IMR-90 (cell line): Measurements from ENCODE around the gene NTRK2. TPM values are rescaled to one million over a fixed set of nuclear protein-coding genes. Genes with fewer than 3 reads are reported as not detected.

Source experiments
- ATAC-seq: fragments of 200-7000 bp; cut with Tn5 transposase; 2 replicates; pipeline ENCODE4 v1.9.1; 2020; ENCODE audit warnings: low read depth, mild to moderate bottlenecking, moderate library complexity
- BruUV-seq: library from RNA; stranded (reverse); fragments of 400-500 nt; replicated peaks from 2 replicates; lab custom pipeline; 2021; lab: Mats Ljungman, UMichigan
- CTCF ChIA-PET: fragments of 300-600 bp; formaldehyde crosslinking; extraction: SDS; loops from one replicate; lab custom pipeline; 2021; ENCODE audit warnings: antibody characterized with exemption; lab: Yijun Ruan, JAX
- POLR2A ChIA-PET: fragments of 300-600 bp; sonication (Branson Sonifier 250); formaldehyde crosslinking; loops from one replicate; lab custom pipeline; 2022; ENCODE audit warnings: antibody characterized with exemption; ENCODE audit not compliant: unreplicated experiment; lab: Charles Lee
- DNase-seq: peaks from one replicate; pipeline ENCODE4 v3.0.0; 2013
- H2AFZ ChIP-seq: replicated peaks from 2 replicates; pipeline ENCODE3; 2013; ENCODE audit warnings: low read length, mild to moderate bottlenecking; ENCODE audit not compliant: poor library complexity
- H2AK5ac ChIP-seq: 2 replicates; pipeline ENCODE4 v1.6.1; 2013; ENCODE audit warnings: low read depth, low read length, inconsistent platforms
- H2AK9ac ChIP-seq: replicated peaks from 2 replicates; pipeline ENCODE3; 2013; ENCODE audit warnings: mild to moderate bottlenecking, low read depth, low read length, moderate library complexity; ENCODE audit not compliant: poor library complexity
- H2BK120ac ChIP-seq: 2 replicates; pipeline ENCODE4 v1.6.1; 2013; ENCODE audit warnings: low read depth, low read length, inconsistent platforms
- H2BK15ac ChIP-seq: 3 replicates; pipeline ENCODE4 v1.6.1; 2013; ENCODE audit warnings: low read depth, low read length, inconsistent platforms
- H2BK20ac ChIP-seq: 2 replicates; pipeline ENCODE4 v1.6.1; 2013; ENCODE audit warnings: low read depth, mild to moderate bottlenecking, inconsistent platforms, low read length, moderate library complexity
- H2BK5ac ChIP-seq: 2 replicates; pipeline ENCODE4 v1.6.1; 2013; ENCODE audit warnings: mild to moderate bottlenecking, low read depth, low read length, inconsistent platforms; ENCODE audit not compliant: poor library complexity, severe bottlenecking
- H3K14ac ChIP-seq: replicated peaks from 2 replicates; pipeline ENCODE4 v1.6.1; 2013; ENCODE audit warnings: low read depth, low read length, inconsistent platforms
- H3K18ac ChIP-seq: 2 replicates; pipeline ENCODE4 v1.6.1; 2013; ENCODE audit warnings: low read depth, low read length, control low read depth
- H3K23ac ChIP-seq: 2 replicates; pipeline ENCODE4 v1.6.1; 2013; ENCODE audit warnings: low read depth, low read length, inconsistent platforms
- H3K27ac ChIP-seq: 2 replicates; pipeline ENCODE4 v1.5.1; 2013; ENCODE audit warnings: mild to moderate bottlenecking, control low read depth, low read length; ENCODE audit not compliant: insufficient read depth
- H3K27me3 ChIP-seq: 2 replicates; pipeline ENCODE4 v1.6.1; 2013; ENCODE audit warnings: low read length; ENCODE audit not compliant: control insufficient read depth, insufficient read depth
- H3K36me3 ChIP-seq: 2 replicates; pipeline ENCODE4 v1.6.1; 2013; ENCODE audit warnings: low read length, mixed read lengths; ENCODE audit not compliant: control insufficient read depth, insufficient read depth
- H3K4ac ChIP-seq: 2 replicates; pipeline ENCODE4 v1.6.1; 2013; ENCODE audit warnings: low read depth, low read length, inconsistent platforms
- H3K4me1 ChIP-seq: 2 replicates; pipeline ENCODE4 v1.6.1; 2013; ENCODE audit warnings: low read length, mixed read lengths; ENCODE audit not compliant: control insufficient read depth, insufficient read depth
- H3K4me2 ChIP-seq: 2 replicates; pipeline ENCODE4 v1.6.1; 2013; ENCODE audit warnings: low read depth, mild to moderate bottlenecking, control low read depth, low read length, moderate library complexity
- H3K4me3 ChIP-seq: 2 replicates; pipeline ENCODE4 v1.5.1; 2013; ENCODE audit warnings: low read depth, mild to moderate bottlenecking, control low read depth, low read length, moderate library complexity; ENCODE audit not compliant: insufficient read depth
- H3K56ac ChIP-seq: 2 replicates; pipeline ENCODE4 v1.6.1; 2013; ENCODE audit warnings: low read length, inconsistent platforms; ENCODE audit not compliant: insufficient read depth; ENCODE audit errors: extremely low read depth
- H3K79me1 ChIP-seq, 2 experiments: 2 replicates each; pipeline ENCODE4 v1.6.1; 2013; ENCODE audit warnings: low read length in 2 of 2, inconsistent platforms in 1 of 2, low read depth in 1 of 2
- H3K9ac ChIP-seq: 2 replicates; pipeline ENCODE4 v1.6.1; 2013; ENCODE audit warnings: low read depth, low read length, control low read depth
- H3K9me1 ChIP-seq: 2 replicates; pipeline ENCODE4 v1.6.1; 2013; ENCODE audit warnings: low read length, inconsistent platforms; ENCODE audit not compliant: insufficient read depth
- H3K9me3 ChIP-seq: 2 replicates; pipeline ENCODE4 v1.6.1; 2013; ENCODE audit warnings: low read length; ENCODE audit not compliant: control insufficient read depth, insufficient read depth
- H4K20me1 ChIP-seq: 2 replicates; pipeline ENCODE4 v1.6.1; 2013; ENCODE audit warnings: low read length, inconsistent platforms; ENCODE audit not compliant: insufficient read depth
- H4K5ac ChIP-seq: 2 replicates; pipeline ENCODE4 v1.6.1; 2013; ENCODE audit warnings: mild to moderate bottlenecking, low read depth, low read length, control low read depth
- H4K8ac ChIP-seq, 2 experiments: 2 replicates each; pipeline ENCODE4 v1.6.1; 2013; ENCODE audit warnings: low read depth in 2 of 2, low read length in 2 of 2, control low read depth in 1 of 2, inconsistent platforms in 1 of 2
- H4K91ac ChIP-seq: 2 replicates; pipeline ENCODE4 v1.6.1; 2013; ENCODE audit warnings: low read depth, low read length, inconsistent platforms; ENCODE audit not compliant: insufficient read depth
- FOS ChIP-seq: fragments of 150-350 bp; IDR thresholded peaks from 2 replicates; pipeline ENCODE4 v1.6.1; 2016; ENCODE audit warnings: low read depth, low read length
- WGBS, 2 experiments: methylation state at CpG; one replicate each; pipeline versions ENCODE4 v1.1.5 to v1.1.7; 2013; ENCODE audit warnings: missing lambda C conversion rate in 2 of 2; ENCODE audit not compliant: insufficient read length in 1 of 2; ENCODE audit errors: extremely low coverage in 2 of 2; 5-methylcytosine and 5-hydroxymethylcytosine counted together
- dilution Hi-C: fragments of 300-500 bp; cut with HindIII; formaldehyde crosslinking; loops from one replicate; pipeline ENCODE4 v1.14.3; 2018; ENCODE audit warnings: low sequenced_read_pairs; ENCODE audit not compliant: unreplicated experiment
- in situ Hi-C: fragments of 300-500 bp; cut with MboI; formaldehyde crosslinking; loops from 3 replicates; pipeline ENCODE4 v1.14.3; 2019; ENCODE audit warnings: low sequenced_read_pairs, inconsistent platforms, mixed read lengths
- intact Hi-C: fragments of 100-400 bp; cut with micrococcal nuclease; formaldehyde crosslinking; loops from 2 replicates; pipeline ENCODE4 v1.10.0; 2022
- polyA plus RNA-seq, 3 experiments: library from polyadenylated mRNA; depleted of rRNA; stranded (reverse); fragments of >200 nt; gene quantifications; 2 replicates each; pipeline ENCODE4 v1.2.3, GENCODE V29; 2012; ENCODE audit warnings: low replicate concordance in 1 of 3
- total RNA-seq: library from RNA; depleted of rRNA; stranded (reverse); fragments of >200 nt; gene quantifications from 2 replicates; pipeline ENCODE4 v1.2.3, GENCODE V29; 2012
- TF ChIP-seq, protein P1 (sequence below): fragments of 150-350 bp; IDR thresholded peaks from 2 replicates; pipeline ENCODE4 v1.6.1; 2016; ENCODE audit warnings: low read depth, mild to moderate bottlenecking, low read length, moderate library complexity, borderline replicate concordance

Gene NTRK2
- total and polyA plus RNA-seq, 2 of the 4 experiments (the other 2 are of a cell fraction) = under 0.01 to 0.02 TPM

DNA sequence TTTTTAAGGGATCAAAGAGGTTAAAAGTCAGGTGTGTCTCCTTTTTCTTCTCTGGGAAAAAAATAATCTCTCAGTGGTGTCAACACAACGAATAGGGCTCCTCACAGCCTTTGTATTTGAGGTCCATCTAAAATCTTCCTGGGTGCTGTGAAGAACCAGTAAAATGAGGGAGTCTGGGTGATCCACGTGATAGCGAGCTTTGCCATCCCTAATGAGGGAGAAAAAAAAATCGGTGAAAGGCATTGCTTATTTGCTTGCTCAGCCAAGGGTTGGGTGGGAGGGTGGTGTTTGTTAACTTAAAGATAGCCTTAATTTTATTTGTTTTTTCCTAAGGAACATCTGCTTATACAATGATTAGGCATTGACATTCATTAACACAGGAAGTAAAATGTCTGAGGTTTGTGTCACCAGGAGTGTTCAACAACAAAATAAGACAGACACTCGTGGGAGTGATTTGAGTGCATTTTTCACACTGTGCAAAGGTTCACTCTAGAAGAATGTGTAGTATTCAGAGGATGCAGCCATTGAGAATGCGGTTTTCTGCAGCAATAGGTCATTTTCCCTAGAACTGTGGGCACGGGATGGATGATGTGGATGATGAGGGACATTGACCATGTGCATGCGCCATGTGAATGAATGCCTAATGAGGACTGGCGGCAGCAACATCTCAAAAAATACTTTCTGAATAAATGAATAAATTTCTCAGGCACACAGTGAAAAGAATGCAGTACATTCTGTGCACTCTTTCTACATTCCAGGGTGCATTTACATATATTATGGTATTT lies 369.5 kb downstream of the NTRK2 start:
- no peak overlapping the region for H2AK9ac ChIP-seq
- DNase-seq = no peak
- no peaks in the 10 kb centered on the region for H3K4me1 ChIP-seq
- H3K56ac ChIP-seq = no peak overlapping the region
- H2AK5ac ChIP-seq = no peak overlapping the region
- ATAC-seq = no peak
- BruUV-seq = no TSS peak
- no peak overlapping the region for H2BK15ac ChIP-seq
- no peak overlapping the region for H3K9ac ChIP-seq
- no peak overlapping the region for H3K4me2 ChIP-seq
- no peaks in the 10 kb centered on the region for H4K20me1 ChIP-seq
- no peak overlapping the region for H3K4ac ChIP-seq
- H3K23ac ChIP-seq = no peak overlapping the region
- H4K91ac ChIP-seq = no peak overlapping the region
- ChIA-PET CTCF (no interaction called here), POLR2A (no interaction called here)
- H3K27ac ChIP-seq = no peak overlapping the region
- peaks cover 19% of the 10 kb centered on the region for H3K9me3 ChIP-seq
- H3K4me3 ChIP-seq = no peak overlapping the region
- dilution Hi-C loops = no loop called here
- in situ Hi-C loops = no loop called here
- H3K14ac ChIP-seq = no peak overlapping the region
- TF ChIP-seq, protein P1, sequence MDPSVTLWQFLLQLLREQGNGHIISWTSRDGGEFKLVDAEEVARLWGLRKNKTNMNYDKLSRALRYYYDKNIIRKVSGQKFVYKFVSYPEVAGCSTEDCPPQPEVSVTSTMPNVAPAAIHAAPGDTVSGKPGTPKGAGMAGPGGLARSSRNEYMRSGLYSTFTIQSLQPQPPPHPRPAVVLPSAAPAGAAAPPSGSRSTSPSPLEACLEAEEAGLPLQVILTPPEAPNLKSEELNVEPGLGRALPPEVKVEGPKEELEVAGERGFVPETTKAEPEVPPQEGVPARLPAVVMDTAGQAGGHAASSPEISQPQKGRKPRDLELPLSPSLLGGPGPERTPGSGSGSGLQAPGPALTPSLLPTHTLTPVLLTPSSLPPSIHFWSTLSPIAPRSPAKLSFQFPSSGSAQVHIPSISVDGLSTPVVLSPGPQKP = no peak
- TF ChIP-seq FOS = no peak
- H4K5ac ChIP-seq = no peak overlapping the region
- no peak overlapping the region for H2AFZ ChIP-seq
- no peaks in the 10 kb centered on the region for H3K27me3 ChIP-seq
- intact Hi-C loops = no loop called here
- no peak overlapping the region for H2BK120ac ChIP-seq
- no peaks in the 10 kb centered on the region for H3K79me1 ChIP-seq
- no peak overlapping the region for H2BK5ac ChIP-seq
- H4K8ac ChIP-seq = no peak overlapping the region
- H3K18ac ChIP-seq = no peak overlapping the region
- WGBS, 2 experiments = 20% methylated on average over 1 of the region's 9 CpGs; no CpG with 5 or more reads in 1 of the 2 experiments
- no peak overlapping the region for H2BK20ac ChIP-seq
- H3K36me3 ChIP-seq = no peaks in the 10 kb centered on the region
- no peaks in the 10 kb centered on the region for H3K9me1 ChIP-seq
